Left lung (tissue), 10 donors: ENCODE data around the gene KATNAL2. TPM values are rescaled to one million over a fixed set of nuclear protein-coding genes. Genes with fewer than 3 reads are reported as not detected.
A peak's percentile ranks its signal among the peaks of the same experiment; 100 is the strongest.

Experiments used
- ATAC-seq: fragments of 200-7000 bp; cut with Tn5 transposase; one replicate; pipeline ENCODE4 v1.9.1; 2020; ENCODE audit warnings: moderate library complexity
- DNase-seq, 4 donors: peaks; one replicate each; pipeline ENCODE4 v3.0.0-alpha.2; 2013 to 2020
- H3K27ac ChIP-seq, 2 donors: fragments of 200-600 bp; sonication (generic) in 1 of 2; one replicate each; pipeline versions ENCODE4 v1.5.0 to v1.8.0; 2020 to 2021
- H3K27me3 ChIP-seq, 2 donors: fragments of 200-600 bp; sonication (generic) in 1 of 2; one replicate each; pipeline versions ENCODE4 v1.5.0 to v1.8.0; 2020 to 2021
- H3K36me3 ChIP-seq, 2 donors: fragments of 200-600 bp; sonication (generic) in 1 of 2; one replicate each; pipeline versions ENCODE4 v1.5.0 to v1.8.0; 2020 to 2021
- H3K4me1 ChIP-seq, 2 donors: fragments of 200-600 bp; one replicate each; pipeline ENCODE4 v1.8.0; 2021
- H3K4me3 ChIP-seq, 2 donors: fragments of 200-600 bp; sonication (generic) in 1 of 2; one replicate each; pipeline versions ENCODE4 v1.5.0 to v1.8.0; 2020 to 2021; ENCODE audit warnings: mild to moderate bottlenecking in 1 of 2
- H3K9me3 ChIP-seq, 2 donors: fragments of 200-600 bp; sonication (generic) in 1 of 2; one replicate each; pipeline versions ENCODE4 v1.5.0 to v1.8.0; 2020 to 2021
- intact Hi-C, 2 donors: fragments of 100-400 bp; cut with DNase I; formaldehyde crosslinking; loops; one replicate each; pipeline versions ENCODE4 v1.11.2 to v1.14.2; 2022
- polyA plus RNA-seq, 6 donors: library from polyadenylated mRNA; unstranded; fragments of 120-200 nt; gene quantifications; one replicate each; pipeline ENCODE4 v1.2.1, GENCODE V29; 2013; ENCODE audit not compliant: insufficient read length in 6 of 6
- total RNA-seq, 2 donors: library from RNA; stranded (reverse); fragmentation: NEBNext Ultra II Directional; extraction: Animal tissue kit (Norgen Biotek cat#: 25700); gene quantifications; one replicate each; pipeline ENCODE4 v1.2.1, GENCODE V29; 2021
- TF ChIP-seq, protein P1 (sequence below), 2 donors: fragments of 200-600 bp; sonication (generic) in 1 of 2; IDR thresholded peaks; one replicate each; pipeline versions ENCODE4 v1.5.0 to v1.8.0; 2021; ENCODE audit warnings: antibody characterized with exemption in 2 of 2
- donor health status: DM: no; HTN: yes; CAD: no.
- donor health status: DM: no; HTN: no; CAD: no.

KATNAL2 gene
- total and polyA plus RNA-seq, 8 donors, result 2.4 to 8.8 (median 6.9) TPM

DNA sequence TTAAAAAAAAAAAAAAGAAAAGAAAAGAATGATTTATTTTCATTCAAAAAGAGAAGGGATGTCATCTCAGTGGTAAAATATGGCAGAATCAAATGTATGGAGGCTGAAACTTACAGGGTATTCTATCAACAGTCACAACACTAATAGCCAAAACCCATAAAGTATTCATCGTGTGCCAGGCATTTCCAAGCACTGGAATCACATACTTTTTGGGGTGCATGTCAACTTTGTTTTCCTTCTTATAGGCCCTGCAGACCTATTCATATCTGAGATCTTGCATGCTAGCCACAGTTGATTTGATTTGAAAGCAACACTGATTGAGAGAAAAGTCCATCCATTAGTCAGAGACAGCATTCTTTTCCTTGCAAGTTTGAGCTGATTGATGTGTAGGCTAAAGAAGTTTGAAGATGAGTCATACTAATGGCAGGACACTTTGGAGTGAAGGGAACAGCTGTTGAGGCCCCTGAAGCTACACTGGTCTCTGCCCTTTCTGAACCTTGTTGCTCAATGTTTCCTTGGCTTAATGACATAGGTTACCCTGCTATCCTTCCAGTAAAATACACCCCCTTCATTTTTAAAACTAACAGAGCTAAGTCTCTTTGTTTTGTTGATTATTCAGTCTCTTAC is 22.0 kb downstream of the KATNAL2 start:
- Histone ChIP-seq H3K27ac (no peak overlapping the region), H3K36me3 (no peaks in the 10 kb centered on the region), H3K4me1 (no peaks in the 10 kb centered on the region), H3K4me3 (no peak overlapping the region), H3K9me3 (no peaks in the 10 kb centered on the region), H3K27me3 (no peaks in the 10 kb centered on the region)
- peak; percentile 33 for ATAC-seq
- DNase-seq, result no peak
- intact Hi-C loops, result no loop called here
- TF ChIP-seq, protein P1, sequence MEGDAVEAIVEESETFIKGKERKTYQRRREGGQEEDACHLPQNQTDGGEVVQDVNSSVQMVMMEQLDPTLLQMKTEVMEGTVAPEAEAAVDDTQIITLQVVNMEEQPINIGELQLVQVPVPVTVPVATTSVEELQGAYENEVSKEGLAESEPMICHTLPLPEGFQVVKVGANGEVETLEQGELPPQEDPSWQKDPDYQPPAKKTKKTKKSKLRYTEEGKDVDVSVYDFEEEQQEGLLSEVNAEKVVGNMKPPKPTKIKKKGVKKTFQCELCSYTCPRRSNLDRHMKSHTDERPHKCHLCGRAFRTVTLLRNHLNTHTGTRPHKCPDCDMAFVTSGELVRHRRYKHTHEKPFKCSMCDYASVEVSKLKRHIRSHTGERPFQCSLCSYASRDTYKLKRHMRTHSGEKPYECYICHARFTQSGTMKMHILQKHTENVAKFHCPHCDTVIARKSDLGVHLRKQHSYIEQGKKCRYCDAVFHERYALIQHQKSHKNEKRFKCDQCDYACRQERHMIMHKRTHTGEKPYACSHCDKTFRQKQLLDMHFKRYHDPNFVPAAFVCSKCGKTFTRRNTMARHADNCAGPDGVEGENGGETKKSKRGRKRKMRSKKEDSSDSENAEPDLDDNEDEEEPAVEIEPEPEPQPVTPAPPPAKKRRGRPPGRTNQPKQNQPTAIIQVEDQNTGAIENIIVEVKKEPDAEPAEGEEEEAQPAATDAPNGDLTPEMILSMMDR (IDR thresholded peaks at IDR 0.05), result no peak

DNA sequence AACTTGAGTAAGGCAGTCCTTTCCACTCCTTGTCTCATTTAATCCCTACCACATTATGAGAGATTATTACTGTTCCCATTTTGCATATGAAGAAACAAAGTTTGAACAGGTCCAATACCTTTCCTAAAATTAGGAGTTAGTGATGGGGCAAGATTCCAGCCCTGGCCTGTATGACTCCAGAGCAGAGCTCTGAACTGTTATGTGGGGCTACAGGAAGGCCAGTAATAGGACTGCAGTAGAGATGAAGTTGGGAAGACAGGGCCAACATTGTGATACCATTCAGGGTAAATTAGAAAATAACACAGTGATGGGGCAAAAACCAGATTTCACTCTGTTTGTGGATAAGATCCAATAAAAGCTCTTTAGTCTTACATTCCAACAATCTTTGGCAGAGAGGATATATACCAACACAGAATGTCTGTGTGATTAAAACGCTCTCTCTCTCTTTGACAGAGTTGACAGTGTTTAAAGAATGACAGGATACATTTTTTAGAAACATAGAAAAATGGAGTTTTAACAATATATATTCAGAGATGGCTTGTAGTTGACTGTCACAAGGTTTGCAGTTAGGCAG is 22.7 kb downstream of the KATNAL2 start:
- Histone ChIP-seq H3K4me3 (no peak overlapping the region), H3K9me3 (no peaks in the 10 kb centered on the region), H3K36me3 (no peaks in the 10 kb centered on the region), H3K27ac (no peak overlapping the region), H3K4me1 (no peaks in the 10 kb centered on the region), H3K27me3 (no peaks in the 10 kb centered on the region)
- ATAC-seq (no peak), DNase-seq (no peak)
- intact Hi-C loops, result no loop called here
- TF ChIP-seq, protein P1 (IDR thresholded peaks at IDR 0.05), result no peak

GRCh38 chr18:46942646-46943045 is 25.2 kb downstream of the KATNAL2 start:
- Histone ChIP-seq H3K27me3 (peaks cover 0 to 12% of the 10 kb centered on the region in 2 donors), H3K4me3 (no peak overlapping the region), H3K4me1 (no peaks in the 10 kb centered on the region), H3K27ac (no peak overlapping the region), H3K36me3 (no peaks in the 10 kb centered on the region), H3K9me3 (no peaks in the 10 kb centered on the region)
- intact Hi-C loops, result no loop called here
- TF ChIP-seq, protein P1 (IDR thresholded peaks at IDR 0.05), result no peak
- DNase-seq (no peak), ATAC-seq (no peak)

- H3K36me3 ChIP-seq, result no peaks in the 10 kb centered on the region
- no peaks in the 10 kb centered on the region for H3K4me1 ChIP-seq
- intact Hi-C loops, result no loop called here
- peaks cover 0 to 18% of the 10 kb centered on the region in 2 donors for H3K27me3 ChIP-seq
- DNase-seq (peak; percentile 72 to 86 (median 82)), ATAC-seq (peak; percentile 99)
- no peak overlapping the region for H3K27ac ChIP-seq
- H3K9me3 ChIP-seq, result no peaks in the 10 kb centered on the region
- TF ChIP-seq, protein P1 (IDR thresholded peaks at IDR 0.05), result no peak
- peak overlapping the region; percentile 43 to 55 for H3K4me3 ChIP-seq
These were observed 29.4 kb downstream of the KATNAL2 start for GRCh38 chr18:46946656-46947282.

- Histone ChIP-seq H3K27me3 (peaks cover 0 to 18% of the 10 kb centered on the region in 2 donors), H3K9me3 (no peaks in the 10 kb centered on the region), H3K36me3 (no peaks in the 10 kb centered on the region), H3K4me1 (no peaks in the 10 kb centered on the region), H3K4me3 (no peak overlapping the region), H3K27ac (no peak overlapping the region)
- ATAC-seq (no peak), DNase-seq (no peak)
- intact Hi-C loops, result no loop called here
- TF ChIP-seq, protein P1 (IDR thresholded peaks at IDR 0.05), result peak in 1 of 2 donors; percentile 20
These were observed 32.8 kb downstream of the KATNAL2 start for GRCh38 chr18:46950064-46950656.
